Measurements from ENCODE around the gene GGTA1.

GRCh38 chr9:121527371-121527770 is 27.7 kb upstream of the GGTA1 start:
- TF ChIP-seq, protein P1, sequence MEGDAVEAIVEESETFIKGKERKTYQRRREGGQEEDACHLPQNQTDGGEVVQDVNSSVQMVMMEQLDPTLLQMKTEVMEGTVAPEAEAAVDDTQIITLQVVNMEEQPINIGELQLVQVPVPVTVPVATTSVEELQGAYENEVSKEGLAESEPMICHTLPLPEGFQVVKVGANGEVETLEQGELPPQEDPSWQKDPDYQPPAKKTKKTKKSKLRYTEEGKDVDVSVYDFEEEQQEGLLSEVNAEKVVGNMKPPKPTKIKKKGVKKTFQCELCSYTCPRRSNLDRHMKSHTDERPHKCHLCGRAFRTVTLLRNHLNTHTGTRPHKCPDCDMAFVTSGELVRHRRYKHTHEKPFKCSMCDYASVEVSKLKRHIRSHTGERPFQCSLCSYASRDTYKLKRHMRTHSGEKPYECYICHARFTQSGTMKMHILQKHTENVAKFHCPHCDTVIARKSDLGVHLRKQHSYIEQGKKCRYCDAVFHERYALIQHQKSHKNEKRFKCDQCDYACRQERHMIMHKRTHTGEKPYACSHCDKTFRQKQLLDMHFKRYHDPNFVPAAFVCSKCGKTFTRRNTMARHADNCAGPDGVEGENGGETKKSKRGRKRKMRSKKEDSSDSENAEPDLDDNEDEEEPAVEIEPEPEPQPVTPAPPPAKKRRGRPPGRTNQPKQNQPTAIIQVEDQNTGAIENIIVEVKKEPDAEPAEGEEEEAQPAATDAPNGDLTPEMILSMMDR (conservative IDR thresholded peaks at IDR 0.05 in 1 of 2, IDR thresholded peaks at IDR 0.05 in 1 of 2; ENCODE audit: low read depth in 1 of 2, low read length in 2 of 2) = no peak
- no peak for TF ChIP-seq EZH2 (IDR thresholded peaks at IDR 0.05; ENCODE audit: low read length, missing control alignments)

Data from fibroblast of lung (primary cell).